Fibroblast of pulmonary artery (primary cell): ENCODE results near the gene NHERF2.
A peak's percentile ranks its signal among the peaks of the same experiment; 100 is the strongest.

Source experiments
- DNase-seq: peaks from one replicate; pipeline ENCODE4 v3.0.0-alpha.2; 2010; ENCODE audit warnings: low read depth
- H3K4me3 ChIP-seq: replicated peaks from 2 replicates; pipeline ENCODE4 v1.5.1; 2011; ENCODE audit warnings: low read depth, mild to moderate bottlenecking, control low read depth, low read length, moderate library complexity
- CTCF ChIP-seq: IDR thresholded peaks from 2 replicates; pipeline ENCODE4 v1.5.1; 2011; ENCODE audit warnings: mild to moderate bottlenecking, control low read depth, low read length, inconsistent platforms; ENCODE audit errors: missing control alignments

Gene NHERF2

DNA sequence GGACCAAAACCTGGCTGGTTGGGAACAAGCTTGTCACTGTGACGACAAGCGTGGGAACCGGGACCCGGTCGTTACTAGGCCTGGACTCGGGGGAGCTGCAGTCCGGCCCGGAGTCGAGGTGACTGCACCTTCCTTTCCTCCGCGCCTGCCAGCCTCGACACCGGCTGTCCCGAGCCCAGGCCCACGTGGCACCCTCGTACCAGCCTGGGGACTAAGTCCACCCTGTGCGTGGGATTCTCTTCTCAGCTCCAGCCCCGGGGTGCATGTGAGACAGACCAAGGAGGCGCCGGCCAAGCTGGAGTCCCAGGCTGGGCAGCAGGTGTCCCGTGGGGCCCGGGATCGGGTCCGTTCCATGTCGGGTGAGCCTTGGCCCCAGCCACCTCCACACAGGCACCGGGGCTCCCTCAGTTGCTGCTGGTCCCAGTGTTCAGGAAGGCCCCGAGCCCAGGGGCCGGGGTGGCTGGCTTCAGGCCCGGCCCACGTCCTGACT is 52.7 kb downstream of the NHERF2 start:
- no peak overlapping the region for H3K4me3 ChIP-seq
- no peak for DNase-seq
- no peak for TF ChIP-seq CTCF

DNA sequence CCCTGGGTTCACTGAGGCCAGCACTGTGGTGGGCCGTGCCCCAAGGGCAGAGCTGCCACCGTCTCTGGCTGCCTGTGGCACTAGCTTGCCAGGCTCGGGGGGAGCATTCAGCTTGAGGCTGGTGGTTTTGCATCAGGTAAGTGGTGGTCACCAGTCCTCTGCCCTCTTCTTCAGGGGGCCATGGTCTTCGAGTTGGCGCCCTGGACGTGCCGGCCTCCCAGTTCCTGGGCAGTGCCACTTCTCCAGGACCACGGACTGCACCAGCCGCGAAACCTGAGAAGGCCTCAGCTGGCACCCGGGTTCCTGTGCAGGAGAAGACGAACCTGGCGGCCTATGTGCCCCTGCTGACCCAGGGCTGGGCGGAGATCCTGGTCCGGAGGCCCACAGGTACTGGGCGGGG is 53.3 kb downstream of the NHERF2 start:
- DNase-seq = no peak
- no peak overlapping the region for H3K4me3 ChIP-seq
- no peak for TF ChIP-seq CTCF

- peak; percentile 49 for DNase-seq
- no peak for TF ChIP-seq CTCF
Observed at GRCh38 chr16:2081201-2082084, 54.7 kb downstream of the NHERF2 start.

GRCh38 chr16:2082171-2082982 is 55.7 kb downstream of the NHERF2 start:
- peak; percentile 44 for DNase-seq
- H3K4me3 ChIP-seq = no peak overlapping the region
- no peak for TF ChIP-seq CTCF

More at GRCh38 chr16:2081201-2082084, 54.7 kb downstream of the NHERF2 start:
- H3K4me3 ChIP-seq = no peak overlapping the region

GRCh38 chr16:2082983-2083364 is 56.3 kb downstream of the NHERF2 start:
- no peak overlapping the region for H3K4me3 ChIP-seq
- no peak for TF ChIP-seq CTCF
- DNase-seq = no peak

DNA sequence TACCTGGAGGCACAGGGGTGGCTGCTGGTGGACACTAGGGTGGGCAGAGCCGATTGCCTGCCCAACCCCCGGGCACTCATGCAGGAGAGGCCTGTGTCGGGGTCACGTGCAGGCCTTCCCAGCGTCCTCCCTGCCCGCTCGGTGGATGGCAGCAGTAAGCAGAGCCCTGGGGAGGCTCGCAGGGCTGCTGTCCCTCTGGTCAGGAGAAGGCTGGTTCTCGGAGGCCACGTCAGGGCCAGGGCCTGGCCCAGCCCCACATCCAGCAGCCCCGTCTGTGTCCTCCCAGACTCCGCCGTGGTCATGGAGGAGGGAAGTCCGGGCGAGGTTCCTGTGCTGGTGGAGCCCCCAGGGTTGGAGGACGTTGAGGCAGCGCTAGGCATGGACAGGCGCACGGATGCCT is 56.7 kb downstream of the NHERF2 start:
- DNase-seq = no peak
- H3K4me3 ChIP-seq = no peak overlapping the region
- TF ChIP-seq CTCF = no peak
